IPS-NIHi11 (cell line): ENCODE results near the gene CLTC.
"Not testable (repeated sequence)": the region's sequence is repeated elsewhere in the genome, so short reads cannot be mapped to it uniquely, and the experiment has no call there.

Source experiments
- DNase-seq: peaks from one replicate; pipeline ENCODE4 v3.0.0; 2012; ENCODE audit warnings: mixed read lengths, low spot score

Gene CLTC

DNA sequence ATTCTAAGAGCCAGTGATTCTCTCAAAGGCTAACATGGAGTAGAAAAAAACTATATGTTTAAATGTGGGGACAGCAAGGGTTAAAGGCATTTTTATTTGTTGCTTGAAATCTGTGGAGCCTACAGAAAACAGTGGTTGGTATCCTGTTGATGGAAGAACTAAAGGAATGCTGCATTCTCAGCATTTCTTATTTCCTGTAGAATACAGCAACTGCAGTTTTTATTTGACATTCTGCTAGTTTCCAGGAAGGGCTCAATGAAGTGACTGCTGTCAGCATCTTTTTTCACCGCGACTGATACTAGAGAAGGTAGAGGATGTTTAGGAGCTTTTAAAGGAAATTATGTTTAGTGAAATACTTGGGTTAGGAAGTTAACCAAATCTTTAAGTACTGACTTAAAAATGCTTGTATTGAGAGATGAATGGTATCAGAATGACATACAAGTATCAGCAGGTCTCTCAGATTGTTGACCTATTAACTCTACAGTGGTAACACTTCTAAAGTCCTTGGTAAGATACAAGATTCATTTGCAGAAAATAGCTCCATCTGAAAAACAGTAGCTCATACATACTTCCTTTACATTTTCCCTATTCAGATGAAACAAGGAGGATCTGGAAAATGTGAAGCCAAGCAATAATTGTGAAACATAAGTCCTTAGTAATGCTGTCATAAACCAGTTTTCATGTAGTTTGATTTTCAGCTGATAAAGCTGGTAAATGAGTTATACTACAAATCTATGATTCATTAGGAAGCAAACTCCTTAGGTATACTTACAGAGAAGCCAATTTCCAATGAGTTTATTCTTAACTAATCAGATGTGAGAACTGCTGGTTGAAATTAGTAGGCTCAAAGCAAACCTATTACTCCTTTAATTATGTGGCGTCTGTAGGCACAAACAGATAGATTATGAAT lies 15.2 kb downstream of the CLTC start:
- no peak for DNase-seq

DNA sequence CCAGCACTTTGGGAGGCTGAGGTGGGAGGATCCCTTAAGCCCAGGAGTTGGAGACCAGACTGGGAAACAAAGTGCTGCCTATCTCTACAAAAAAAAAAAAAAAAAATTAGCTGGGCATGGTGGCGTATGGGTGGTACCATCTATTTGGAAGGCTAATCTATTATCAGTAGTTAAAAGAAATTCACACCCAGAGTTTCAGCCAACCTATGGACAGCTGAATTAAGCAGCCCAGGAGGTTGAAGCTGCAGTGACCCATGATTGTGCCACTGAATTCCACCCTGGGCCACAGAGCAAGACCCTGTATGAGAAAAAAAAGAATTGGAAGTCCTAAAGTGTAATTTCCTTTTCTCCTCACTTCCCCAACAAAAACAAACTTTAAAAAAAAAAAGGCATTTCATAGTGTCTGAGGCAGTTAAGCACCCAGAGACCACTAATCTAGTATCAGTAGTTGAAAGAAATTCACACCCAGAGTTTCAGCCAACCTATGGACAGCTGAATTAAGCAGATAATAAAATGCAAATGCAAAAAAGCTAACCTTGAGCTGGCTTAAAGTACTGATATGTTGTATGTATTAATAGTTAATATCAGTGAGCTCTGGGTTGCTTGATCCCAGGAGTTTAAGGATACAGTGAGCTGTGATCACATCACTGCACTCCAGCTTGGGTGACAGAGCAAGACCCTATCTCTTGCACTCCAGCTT lies 18.1 kb downstream of the CLTC start:
- DNase-seq: no peak

DNA sequence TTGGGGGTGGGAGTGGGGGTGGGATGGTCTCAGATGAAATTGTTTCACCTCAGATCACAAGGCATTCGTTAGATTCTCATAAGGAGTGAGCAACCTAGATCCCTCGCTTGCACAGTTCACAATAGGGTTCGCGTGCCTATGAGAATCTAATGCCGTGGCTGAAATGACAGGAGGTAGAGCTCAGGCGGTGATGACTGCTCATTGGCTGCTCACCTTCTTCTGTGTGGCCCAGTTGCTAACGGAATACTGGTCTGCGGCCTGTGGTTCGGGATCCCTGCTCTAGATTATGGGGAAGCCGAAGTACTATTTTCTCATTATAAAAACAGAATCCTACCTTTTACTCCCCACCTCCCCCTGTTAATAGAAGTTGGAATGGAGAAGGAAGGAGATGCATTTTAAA lies 18.9 kb downstream of the CLTC start:
- DNase-seq: no peak

DNA sequence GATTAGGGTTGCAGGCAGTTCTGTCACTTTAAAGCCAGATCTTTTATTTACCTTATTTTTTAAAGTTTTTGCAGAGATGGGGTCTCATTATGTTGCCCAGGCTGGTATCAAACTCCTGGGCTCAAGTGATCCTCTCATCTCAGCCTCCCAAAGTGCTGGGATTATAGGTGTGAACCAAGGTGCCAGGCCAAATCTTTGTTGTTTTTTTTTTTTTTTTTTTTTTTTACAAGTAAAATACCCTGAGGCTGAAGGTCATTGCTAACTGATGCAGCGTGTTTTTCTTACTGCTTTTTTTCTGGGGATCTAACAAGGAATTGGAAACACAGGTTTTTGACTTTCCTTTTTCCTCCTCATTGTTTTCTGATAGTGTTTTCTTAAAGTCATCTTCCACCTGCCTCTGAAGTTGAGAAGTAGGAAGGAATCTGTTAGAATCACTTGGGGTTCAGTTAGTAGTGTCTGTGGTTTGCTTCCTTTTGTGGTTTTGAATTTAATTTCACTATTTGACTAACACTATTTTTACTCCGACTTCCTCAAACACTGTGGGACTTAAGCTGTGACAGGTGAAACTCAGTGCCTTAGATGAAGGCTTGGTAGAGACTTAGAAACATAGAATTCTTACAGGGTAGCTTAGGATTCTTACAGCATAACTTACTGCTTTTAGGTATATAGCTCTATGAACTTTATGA lies 22.2 kb downstream of the CLTC start:
- no peak for DNase-seq

DNA sequence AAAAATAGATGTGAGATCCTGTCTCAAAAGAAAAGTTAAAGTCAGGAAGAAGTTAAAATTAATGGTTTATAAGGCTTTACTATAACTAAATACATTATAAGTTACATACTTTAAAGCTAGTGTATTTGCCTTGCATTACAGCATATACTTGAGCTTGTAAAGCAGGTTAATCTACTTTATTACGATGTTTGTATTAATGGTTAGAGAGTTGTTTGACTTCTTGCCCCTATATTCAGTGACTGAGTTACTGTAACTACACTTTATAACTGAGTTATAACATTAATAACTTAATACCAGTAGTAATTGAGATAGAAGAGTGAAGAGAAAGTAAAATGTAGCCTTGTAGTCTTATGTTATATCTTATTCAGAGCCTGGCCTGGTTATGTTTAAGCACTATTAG lies 22.9 kb downstream of the CLTC start:
- no peak for DNase-seq

DNA sequence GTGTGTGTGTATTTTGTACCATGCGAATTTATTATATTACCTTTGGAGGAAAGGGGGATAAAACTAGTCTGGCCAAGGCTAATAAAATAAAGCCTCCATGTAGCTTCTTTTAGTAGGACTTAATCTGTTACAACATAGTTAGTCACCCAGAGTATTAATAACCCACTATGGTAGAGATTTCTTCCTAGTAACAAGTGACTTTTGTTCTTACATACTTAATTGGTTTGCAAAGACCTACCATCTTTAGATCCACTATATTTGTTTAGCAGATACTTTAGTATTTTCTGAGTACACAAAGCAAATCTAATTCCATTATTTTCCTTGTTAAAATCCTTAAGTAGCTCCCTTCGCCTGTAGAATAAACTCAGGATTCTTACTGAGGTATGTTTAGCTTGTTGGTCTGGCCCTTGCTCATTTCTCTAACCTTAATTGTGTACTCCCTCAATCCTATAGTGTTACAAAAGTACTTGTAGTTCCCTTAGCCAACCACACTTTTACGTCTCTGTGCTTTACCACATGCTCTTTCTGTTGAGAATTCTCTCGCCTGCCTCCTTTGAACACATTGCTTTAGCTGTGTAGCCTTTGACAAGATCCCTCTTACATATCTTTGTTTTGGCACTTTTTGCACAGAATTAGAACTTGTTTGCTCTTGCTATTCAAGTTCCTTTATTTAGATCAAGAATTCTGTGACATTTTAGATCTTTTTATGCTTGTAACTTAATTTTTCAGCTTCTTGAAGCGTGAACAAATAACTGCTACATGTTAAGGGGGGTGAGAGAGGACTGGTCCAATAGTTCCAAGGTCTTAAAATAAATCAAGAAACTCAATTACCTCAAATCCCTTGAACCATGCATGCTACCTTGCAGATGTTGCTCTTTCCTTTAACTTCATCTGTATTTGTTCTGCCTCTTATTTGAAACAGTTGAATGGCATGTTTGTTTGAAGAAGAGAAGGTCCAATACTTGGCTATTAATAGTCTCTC lies 23.8 kb downstream of the CLTC start:
- DNase-seq: no peak

DNA sequence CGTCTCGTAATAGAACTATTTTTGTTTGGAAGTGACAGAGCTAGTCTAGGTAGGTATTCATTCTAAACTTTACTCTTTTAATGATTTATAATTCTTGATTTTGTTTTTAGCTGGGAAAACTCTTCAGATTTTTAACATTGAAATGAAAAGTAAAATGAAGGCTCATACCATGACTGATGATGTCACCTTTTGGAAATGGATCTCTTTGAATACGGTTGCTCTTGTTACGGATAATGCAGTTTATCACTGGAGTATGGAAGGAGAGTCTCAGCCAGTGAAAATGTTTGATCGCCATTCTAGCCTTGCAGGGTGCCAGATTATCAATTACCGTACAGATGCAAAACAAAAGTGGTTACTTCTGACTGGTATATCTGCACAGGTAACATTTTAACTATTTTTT lies 27.6 kb downstream of the CLTC start:
- no peak for DNase-seq

DNA sequence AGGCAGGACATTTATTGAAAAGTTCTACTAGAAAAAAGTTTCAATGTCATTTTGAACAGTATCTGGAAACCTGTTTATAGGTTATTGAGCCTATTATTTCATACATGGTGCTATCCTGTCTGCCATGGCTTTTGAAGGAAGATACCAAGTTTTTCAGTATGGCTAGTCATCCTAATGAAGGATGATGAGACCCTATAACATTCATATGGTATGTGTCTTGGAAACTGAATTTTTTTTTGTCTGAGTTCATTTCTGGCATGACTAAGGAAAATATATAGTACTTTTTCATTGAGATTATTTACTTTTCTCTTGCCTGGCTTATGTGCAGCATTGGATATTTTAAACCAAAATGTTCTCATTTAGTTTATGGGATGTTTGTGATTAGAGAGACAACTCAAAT lies 30.2 kb downstream of the CLTC start:
- DNase-seq: no peak

DNA sequence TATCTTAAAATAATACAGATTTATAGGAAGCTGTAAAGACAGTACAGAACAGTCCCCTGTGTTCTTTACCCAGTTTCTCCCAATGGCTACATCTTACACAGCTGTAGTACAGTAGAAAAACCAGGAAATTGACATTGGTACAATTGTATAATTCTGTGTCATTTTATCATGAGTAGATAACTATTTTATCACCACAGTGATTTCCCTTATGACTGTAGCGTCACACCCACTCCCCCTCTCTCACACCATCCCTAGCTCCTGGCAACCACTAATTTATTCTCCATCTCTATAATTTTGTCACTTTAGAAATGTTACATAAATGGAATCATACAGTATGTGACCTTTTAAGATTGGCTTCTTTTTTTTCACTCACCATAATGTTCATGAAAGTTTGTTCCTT lies 30.9 kb downstream of the CLTC start:
- DNase-seq: no peak

DNA sequence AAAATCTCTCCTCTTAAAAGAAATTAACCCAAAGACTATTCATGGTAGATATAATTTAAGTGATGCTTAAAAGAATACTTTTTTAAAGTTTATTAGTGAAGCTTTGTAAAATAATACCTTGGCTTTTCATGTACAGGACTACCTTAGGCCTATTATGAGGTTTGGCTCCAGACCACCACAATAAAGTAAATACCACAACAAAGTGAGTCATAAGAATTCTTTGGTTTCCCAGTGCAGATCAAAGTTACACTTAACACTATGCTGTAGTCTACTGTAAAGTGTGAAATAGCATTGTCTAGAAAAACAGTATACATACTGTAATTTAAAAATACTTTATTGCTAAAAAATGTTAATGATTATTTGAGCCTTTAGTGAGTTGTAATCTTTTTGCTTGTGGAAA lies 31.7 kb downstream of the CLTC start:
- DNase-seq: no peak

DNA sequence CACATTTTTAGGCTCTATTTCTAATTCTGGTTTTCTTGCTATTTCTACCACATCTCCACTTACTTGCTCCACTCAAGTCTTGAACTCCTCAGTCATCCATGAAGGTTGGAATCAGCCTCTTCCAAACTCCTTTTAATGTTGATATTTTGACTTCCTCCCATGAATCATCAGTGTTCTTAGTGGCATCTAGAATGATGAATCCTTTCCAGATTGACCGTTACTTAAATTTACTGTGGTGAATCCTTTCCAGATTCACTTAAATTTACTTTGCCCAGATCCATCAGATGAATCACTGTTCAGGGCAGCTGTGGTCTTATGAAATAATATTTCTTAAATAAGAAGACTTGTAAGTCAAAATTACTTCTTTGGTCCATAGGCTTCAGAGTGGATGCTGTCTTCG lies 32.4 kb downstream of the CLTC start:
- DNase-seq: no peak

DNA sequence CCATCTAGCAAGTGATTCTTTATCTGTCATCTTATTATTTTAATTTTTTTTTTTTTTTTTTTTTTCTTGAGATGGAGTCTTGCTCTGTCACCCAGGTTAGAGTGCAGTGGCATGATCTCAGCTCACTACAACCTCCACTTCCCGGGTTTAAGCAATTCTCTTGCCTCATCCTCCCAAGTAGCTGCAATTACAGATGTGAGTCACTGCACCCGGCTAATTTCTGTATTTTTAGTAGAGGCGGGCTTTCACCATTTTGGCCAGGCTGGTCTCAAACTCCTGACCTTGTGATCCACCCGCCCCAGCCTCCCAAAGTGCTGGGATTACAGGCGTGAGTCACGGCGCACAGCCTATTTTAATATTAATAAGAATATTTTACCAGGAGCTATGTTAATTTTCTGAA lies 36.9 kb downstream of the CLTC start:
- not testable (repeated sequence) for DNase-seq

DNA sequence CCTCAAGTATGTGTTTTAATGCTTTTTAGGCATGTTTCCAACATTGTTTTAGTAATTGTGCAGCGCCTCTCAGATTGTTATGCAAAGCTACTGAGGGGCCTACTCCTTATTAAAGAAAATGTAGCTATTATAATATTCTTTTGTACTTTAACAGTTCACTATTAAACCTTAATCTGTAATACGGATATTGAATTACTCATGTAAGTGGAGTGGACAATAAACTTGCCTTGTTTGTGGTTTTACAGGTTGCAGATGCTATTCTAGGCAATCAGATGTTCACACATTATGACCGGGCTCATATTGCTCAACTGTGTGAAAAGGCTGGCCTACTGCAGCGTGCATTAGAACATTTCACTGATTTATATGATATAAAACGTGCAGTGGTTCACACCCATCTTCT lies 46.5 kb downstream of the CLTC start:
- DNase-seq: no peak

DNA sequence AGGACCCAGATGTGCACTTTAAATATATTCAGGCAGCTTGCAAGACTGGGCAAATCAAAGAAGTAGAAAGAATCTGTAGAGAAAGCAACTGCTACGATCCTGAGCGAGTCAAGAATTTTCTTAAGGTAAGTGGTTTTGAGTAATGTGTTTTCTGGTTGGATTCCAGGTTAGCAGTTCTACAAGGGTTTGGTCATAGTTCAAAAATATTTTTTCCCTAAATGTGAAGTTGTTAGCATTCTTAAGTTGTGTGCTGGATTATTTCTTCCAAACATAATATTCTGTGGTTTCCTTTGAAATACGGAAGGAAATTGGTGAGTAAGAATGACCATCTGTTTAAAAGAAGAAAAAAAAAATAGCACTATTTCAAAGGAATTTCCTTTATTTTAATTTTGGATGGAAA lies 49.1 kb downstream of the CLTC start:
- no peak for DNase-seq

DNA sequence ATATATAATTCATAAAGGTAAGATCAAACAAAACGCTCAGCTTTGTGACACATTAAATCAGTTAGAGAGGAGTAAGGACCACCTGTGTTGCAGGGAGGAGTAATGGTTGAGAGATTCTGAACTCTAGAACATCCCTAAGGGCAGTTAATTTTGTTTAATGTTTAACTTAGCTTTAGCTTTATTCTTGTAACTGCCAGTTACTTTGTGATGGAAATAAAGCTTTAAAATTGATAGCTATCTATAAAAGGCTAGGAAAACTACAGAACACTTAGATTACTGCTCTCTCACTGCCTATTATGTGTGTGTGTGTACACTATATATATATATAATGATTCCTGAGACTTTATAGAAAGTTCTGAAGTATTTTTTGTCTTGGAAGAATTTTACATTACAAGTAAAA lies 49.7 kb downstream of the CLTC start:
- no peak for DNase-seq

DNA sequence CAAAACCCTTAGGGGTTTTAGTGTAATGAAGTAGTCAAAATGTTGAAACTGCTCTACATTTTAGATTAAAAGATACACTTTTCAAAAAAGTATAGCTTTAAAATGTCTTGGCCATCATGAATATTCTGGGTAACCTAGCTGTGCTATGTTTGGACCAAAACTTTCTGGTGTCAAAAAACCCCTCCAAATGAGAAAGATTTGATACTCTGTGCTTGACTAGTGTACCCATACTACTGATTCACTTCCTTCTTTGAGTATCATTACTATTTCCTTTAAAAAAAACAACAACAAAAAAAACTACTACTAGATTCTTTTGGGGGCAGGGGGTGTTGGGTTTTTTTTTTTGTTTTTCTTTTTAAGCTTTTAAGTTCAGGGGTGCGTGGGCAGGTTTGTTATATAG lies 50.2 kb downstream of the CLTC start:
- no peak for DNase-seq

DNA sequence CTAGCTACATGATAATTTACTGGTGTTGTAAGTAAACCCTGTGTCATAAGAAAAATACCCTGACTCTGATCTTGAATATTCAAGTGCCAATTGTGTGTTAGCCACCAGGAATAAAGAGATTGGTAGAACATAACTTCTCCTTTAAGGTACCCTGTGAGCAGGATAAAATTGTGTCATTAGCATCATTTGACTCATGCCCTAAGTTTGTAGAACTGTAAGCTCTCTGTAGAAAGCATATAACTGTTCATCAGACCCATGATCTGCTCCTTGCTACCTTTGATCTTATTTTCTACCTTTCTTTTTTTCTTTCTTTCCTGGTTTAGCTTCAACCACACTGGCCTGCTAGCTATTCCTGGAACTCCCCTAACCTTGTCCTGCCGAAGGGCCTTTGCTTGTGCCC lies 51.7 kb downstream of the CLTC start:
- no peak for DNase-seq

DNA sequence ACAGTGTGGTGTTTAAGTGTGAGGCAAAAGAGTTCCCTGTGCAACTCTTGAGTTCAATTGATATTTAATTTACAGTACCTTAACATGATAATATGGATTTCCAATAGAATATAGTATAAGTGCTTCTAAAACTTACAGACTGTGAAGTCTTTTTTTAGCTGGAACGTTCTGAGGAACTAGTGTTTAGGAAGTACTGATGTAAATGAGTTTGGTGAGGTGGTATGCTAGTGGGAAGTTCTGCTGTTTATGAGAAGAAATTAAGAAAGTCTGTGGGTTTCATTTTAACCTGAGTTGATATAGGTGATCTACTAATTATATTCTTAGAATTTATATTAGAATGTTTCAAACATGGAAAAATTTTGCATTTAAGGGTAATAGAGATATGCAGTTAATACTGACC lies 55.5 kb downstream of the CLTC start:
- no peak for DNase-seq

DNA sequence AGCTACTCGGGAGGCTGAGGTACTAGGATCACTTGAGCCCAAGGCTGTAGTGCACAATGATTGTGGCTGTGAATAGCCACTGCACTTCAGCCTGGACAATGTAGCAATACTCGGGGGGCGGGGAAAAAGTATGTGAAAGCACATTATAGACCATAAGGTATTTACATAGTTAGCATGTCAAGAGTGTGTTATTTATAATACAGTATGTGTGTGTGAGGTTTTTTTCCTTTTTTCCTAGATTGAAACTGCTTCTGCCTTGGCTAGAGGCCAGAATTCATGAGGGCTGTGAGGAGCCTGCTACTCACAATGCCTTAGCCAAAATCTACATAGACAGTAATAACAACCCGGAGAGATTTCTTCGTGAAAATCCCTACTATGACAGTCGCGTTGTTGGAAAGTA lies 57.0 kb downstream of the CLTC start:
- DNase-seq: no peak

DNA sequence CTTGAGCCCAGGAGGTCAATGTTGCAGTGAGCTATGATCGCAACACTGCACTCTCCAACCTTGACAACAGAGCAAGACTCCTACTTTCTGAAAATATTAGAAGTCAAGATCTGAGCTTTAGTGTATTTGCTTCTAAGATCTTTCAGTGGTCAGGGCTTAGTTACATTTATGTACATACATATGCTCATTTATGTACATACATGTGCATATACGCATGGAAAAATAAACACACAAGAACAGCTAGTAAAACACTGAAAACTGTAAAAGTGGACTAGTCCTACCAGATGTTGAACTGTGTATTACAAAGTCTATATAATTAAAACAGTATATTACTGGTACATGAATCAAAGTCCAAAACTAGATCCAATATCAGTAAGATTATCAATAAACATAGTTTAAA lies 59.2 kb downstream of the CLTC start:
- no peak for DNase-seq

DNA sequence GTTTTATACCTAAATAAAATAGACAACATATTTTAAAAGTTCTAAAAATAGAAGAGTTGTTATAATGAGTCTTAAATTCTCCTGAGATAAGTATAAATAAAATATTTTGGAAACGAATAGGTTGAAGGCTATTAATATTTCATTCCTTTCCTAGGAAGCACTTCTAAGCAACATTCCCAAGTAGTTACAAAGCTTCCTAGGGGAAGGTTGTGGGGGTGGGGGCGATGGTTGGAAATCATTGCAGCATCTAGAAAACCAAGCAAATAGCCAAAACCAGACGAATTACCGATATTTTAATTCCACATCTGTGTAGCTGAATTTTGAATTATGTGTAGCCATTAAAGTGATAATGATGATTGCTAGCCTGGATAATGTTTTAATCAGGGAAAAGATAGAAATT lies 60.6 kb downstream of the CLTC start:
- no peak for DNase-seq

DNA sequence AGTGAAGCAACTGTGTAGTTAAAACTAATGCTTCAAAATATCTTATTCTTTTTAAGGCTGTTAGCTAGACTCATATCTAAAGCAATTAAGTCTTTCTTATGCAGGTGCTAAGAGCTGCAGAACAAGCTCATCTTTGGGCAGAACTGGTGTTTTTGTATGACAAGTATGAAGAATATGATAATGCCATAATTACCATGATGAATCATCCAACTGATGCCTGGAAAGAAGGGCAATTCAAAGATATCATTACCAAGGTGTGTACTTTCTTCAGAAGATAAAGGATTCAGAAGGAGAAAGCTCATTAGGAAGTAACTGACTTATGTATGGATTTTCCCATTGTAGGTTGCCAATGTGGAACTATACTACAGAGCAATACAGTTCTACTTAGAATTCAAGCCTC lies 63.6 kb downstream of the CLTC start:
- no peak for DNase-seq
